Measurements from ENCODE around the gene KCTD18. TPM values are rescaled to one million over a fixed set of nuclear protein-coding genes. Genes with fewer than 3 reads are reported as not detected.
A peak's percentile ranks its signal among the peaks of the same experiment; 100 is the strongest.

Gene KCTD18
- total RNA-seq, 1 experiment from 2014 or later, result 14.7 TPM

GRCh38 chr2:200455958-200456421 lies 53.9 kb downstream of the KCTD18 start:
- ATAC-seq, result peak; percentile 27
- BruUV-seq (replicated peaks), result no TSS peak
- CTCF ChIA-PET, result no interaction called here

GRCh38 chr2:200454927-200455801 lies 54.7 kb downstream of the KCTD18 start:
- ATAC-seq (peak; percentile 28), DNase-seq (ENCODE audit: low read depth, low spot score) (no peak)
- Histone ChIP-seq H3K27me3 (ENCODE audit: control insufficient read depth, insufficient read depth, low read length) (no peaks in the 10 kb centered on the region), H3K27ac (ENCODE audit: low read length) (no peak overlapping the region), H3K4me1 (ENCODE audit: control insufficient read depth, insufficient read depth, low read length) (peaks cover 12% of the 10 kb centered on the region), H3K4me3 (ENCODE audit: low read depth in 2 of 2, low read length in 2 of 2) (no peak overlapping the region), H3K36me3 (ENCODE audit: control insufficient read depth, insufficient read depth, low read length) (peaks cover 26% of the 10 kb centered on the region), H3K9me3 (ENCODE audit: control insufficient read depth, insufficient read depth, low read depth, low read length) (no peaks in the 10 kb centered on the region)
- no TSS peak for BruUV-seq (replicated peaks)
- in situ Hi-C loops (cut with HindIII; ENCODE audit: low pct_unique_long_range_greater_than_20kb, low sequenced_read_pairs), result no loop called here
- CTCF ChIA-PET, result no interaction called here
- POLR2A ChIA-PET, result no interaction called here
- intact Hi-C loops (cut with micrococcal nuclease; ENCODE audit: unreplicated experiment), result no loop called here
- TF ChIP-seq TCF7L2 (IDR thresholded peaks at IDR 0.05; ENCODE audit: low read depth, low read length) (no peak), CTCF (IDR thresholded peaks at IDR 0.05) (no peak), REST (IDR thresholded peaks at IDR 0.05; ENCODE audit: insufficient read depth in 1 of 2, low read depth in 2 of 2, low read length in 1 of 2) (no peak), SIN3A (IDR thresholded peaks at IDR 0.05; ENCODE audit: borderline replicate concordance, insufficient read depth, low read depth, low read length) (no peak)

More at GRCh38 chr2:200455958-200456421, 53.9 kb downstream of the KCTD18 start:
- in situ Hi-C loops (cut with HindIII; ENCODE audit: low pct_unique_long_range_greater_than_20kb, low sequenced_read_pairs) (no loop called here), intact Hi-C loops (cut with micrococcal nuclease; ENCODE audit: unreplicated experiment) (no loop called here)
- no peak for DNase-seq (ENCODE audit: low read depth, low spot score)
- Histone ChIP-seq H3K9me3 (ENCODE audit: control insufficient read depth, insufficient read depth, low read depth, low read length) (no peaks in the 10 kb centered on the region), H3K4me3 (ENCODE audit: low read depth in 2 of 2, low read length in 2 of 2) (no peak overlapping the region), H3K27ac (ENCODE audit: low read length) (peak overlapping the region; percentile 48), H3K36me3 (ENCODE audit: control insufficient read depth, insufficient read depth, low read length) (peaks cover 24% of the 10 kb centered on the region), H3K27me3 (ENCODE audit: control insufficient read depth, insufficient read depth, low read length) (no peaks in the 10 kb centered on the region), H3K4me1 (ENCODE audit: control insufficient read depth, insufficient read depth, low read length) (peaks cover 12% of the 10 kb centered on the region)
- POLR2A ChIA-PET, result no interaction called here
- TF ChIP-seq POLR2AphosphoS5 (IDR thresholded peaks at IDR 0.05; ENCODE audit: low read depth, low read length) (no peak), REST (IDR thresholded peaks at IDR 0.05; ENCODE audit: insufficient read depth in 1 of 2, low read depth in 2 of 2, low read length in 1 of 2) (no peak), TCF7L2 (IDR thresholded peaks at IDR 0.05; ENCODE audit: low read depth, low read length) (no peak), SIN3A (IDR thresholded peaks at IDR 0.05; ENCODE audit: borderline replicate concordance, insufficient read depth, low read depth, low read length) (no peak), CTCF (IDR thresholded peaks at IDR 0.05) (no peak)

Measured in Panc1 (cell line).